IMR-90 (cell line): ENCODE data around the gene ATP9B.

ENCODE experiments used
- CTCF ChIP-seq: conservative IDR thresholded peaks from 2 replicates; pipeline ENCODE4 v1.5.1; 2012; ENCODE audit warnings: mild to moderate bottlenecking, low read depth, low read length, improper control_type of control experiment
- POLR2A ChIP-seq: IDR thresholded peaks from 2 replicates; pipeline ENCODE4 v1.6.1; 2012; ENCODE audit warnings: mild to moderate bottlenecking, low read depth, low read length

GRCh38 chr18:79283131-79283810 lies 214.1 kb downstream of the ATP9B start:
- TF ChIP-seq CTCF, result no peak
- no peak for TF ChIP-seq POLR2A
